Measurements from ENCODE around the gene RRP7A.
"Not testable (repeated sequence)": the region's sequence is repeated elsewhere in the genome, so short reads cannot be mapped to it uniquely, and the experiment has no call there.

Gene RRP7A

DNA sequence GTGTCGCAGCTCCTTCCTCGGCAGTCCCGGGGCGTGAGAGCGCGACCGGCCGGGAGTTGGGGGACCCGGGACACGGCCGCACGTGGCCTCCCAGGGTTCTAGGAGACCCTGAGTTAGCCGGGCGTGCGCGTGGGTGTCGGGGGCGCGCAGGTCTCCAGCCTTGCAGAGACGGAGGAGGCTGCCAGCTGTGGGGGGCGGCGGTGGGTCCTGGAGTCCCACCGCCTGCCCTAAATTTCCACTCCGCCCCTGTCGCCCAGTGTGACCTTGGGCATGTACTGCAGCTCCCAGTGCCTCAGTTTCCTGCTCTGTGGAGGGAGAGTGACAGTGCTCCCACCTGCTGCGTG lies 18.8 kb downstream of the RRP7A start:
- TF ChIP-seq JUND (IDR thresholded peaks at IDR 0.05; ENCODE audit: low read depth), result no peak
- in situ Hi-C loops (cut with HindIII; ENCODE audit: low pct_unique_long_range_greater_than_20kb, low sequenced_read_pairs), result no loop called here
- DNase-seq (ENCODE audit: low read depth in 1 of 2, low spot score in 1 of 2), result no peak

- in situ Hi-C loops (cut with HindIII; ENCODE audit: low pct_unique_long_range_greater_than_20kb, low sequenced_read_pairs), result no loop called here
- no peak for TF ChIP-seq JUND (IDR thresholded peaks at IDR 0.05; ENCODE audit: low read depth)
- peak; percentile 88 to 91 for DNase-seq (ENCODE audit: low read depth in 1 of 2, low spot score in 1 of 2)
Measured at GRCh38 chr22:42500161-42500835, 19.3 kb downstream of the RRP7A start.

GRCh38 chr22:42499773-42500160 lies 19.8 kb downstream of the RRP7A start:
- DNase-seq (ENCODE audit: low read depth in 1 of 2, low spot score in 1 of 2); in situ Hi-C loops (cut with HindIII; ENCODE audit: low pct_unique_long_range_greater_than_20kb, low sequenced_read_pairs): not testable (repeated sequence)

DNA sequence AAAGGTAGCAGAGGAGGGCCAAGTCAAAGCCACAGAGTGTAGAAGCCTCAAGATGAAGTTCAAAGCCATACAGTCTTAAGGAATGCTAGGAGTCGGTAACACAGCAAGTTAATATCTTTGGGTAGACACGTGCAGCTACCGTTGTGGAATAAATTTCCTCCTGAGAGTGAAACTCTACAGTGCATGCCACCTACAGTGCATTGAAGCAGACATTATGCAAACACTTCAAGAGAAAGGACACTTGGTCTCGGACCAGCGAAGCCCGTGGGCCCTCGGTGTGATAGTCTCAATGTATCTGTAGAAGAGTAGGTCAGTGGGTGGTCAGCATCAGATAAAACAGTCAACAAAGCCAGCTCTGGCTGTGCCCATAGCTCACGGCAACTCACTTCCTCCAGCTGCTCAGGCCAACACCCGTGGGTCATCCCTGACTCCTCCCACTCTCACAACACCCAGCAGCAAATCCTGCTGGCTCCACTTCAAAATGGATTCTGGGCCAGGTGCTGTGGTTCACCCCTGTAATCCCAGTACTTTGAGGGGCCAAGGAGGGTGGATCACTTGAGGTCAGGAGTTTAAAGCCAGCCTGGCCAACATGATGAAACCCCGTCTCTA lies 24.0 kb downstream of the RRP7A start:
- in situ Hi-C loops (cut with HindIII; ENCODE audit: low pct_unique_long_range_greater_than_20kb, low sequenced_read_pairs), result not testable (repeated sequence)
- DNase-seq (ENCODE audit: low read depth in 1 of 2, low spot score in 1 of 2), result peak in 1 of 2 experiments; percentile 48

DNA sequence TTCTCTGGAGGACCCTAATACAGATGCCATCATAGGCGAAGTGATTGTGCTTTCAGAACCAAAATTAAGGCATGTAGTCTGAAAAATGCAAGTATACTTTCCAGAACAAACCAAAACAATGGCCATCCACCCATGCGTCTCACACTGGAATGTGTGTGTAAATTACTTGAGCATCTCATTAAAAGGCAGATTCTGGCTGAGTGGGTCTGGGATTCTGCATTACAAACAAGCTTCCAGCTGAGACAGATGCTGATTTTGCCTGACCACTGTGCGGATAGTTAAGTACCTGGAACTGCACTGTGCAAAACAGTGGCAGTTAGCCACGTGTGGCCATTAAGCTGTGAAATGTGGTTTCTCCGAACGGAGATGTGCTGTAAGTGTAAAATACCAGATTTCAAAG lies 26.2 kb downstream of the RRP7A start:
- DNase-seq (ENCODE audit: low read depth in 1 of 2, low spot score in 1 of 2), result no peak
- TF ChIP-seq JUND (IDR thresholded peaks at IDR 0.05; ENCODE audit: low read depth), result no peak
- in situ Hi-C loops (cut with HindIII; ENCODE audit: low pct_unique_long_range_greater_than_20kb, low sequenced_read_pairs), result no loop called here

- in situ Hi-C loops (cut with HindIII; ENCODE audit: low pct_unique_long_range_greater_than_20kb, low sequenced_read_pairs), result no loop called here
- no peak for TF ChIP-seq JUND (IDR thresholded peaks at IDR 0.05; ENCODE audit: low read depth)
- DNase-seq (ENCODE audit: low read depth in 1 of 2, low spot score in 1 of 2), result no peak
Measured at GRCh38 chr22:42492323-42492690, 27.3 kb downstream of the RRP7A start.

- no peak for TF ChIP-seq JUND (IDR thresholded peaks at IDR 0.05; ENCODE audit: low read depth)
- no peak for DNase-seq (ENCODE audit: low read depth in 1 of 2, low spot score in 1 of 2)
- in situ Hi-C loops (cut with HindIII; ENCODE audit: low pct_unique_long_range_greater_than_20kb, low sequenced_read_pairs), result no loop called here
Measured at GRCh38 chr22:42490243-42490832, 29.3 kb downstream of the RRP7A start.

DNA sequence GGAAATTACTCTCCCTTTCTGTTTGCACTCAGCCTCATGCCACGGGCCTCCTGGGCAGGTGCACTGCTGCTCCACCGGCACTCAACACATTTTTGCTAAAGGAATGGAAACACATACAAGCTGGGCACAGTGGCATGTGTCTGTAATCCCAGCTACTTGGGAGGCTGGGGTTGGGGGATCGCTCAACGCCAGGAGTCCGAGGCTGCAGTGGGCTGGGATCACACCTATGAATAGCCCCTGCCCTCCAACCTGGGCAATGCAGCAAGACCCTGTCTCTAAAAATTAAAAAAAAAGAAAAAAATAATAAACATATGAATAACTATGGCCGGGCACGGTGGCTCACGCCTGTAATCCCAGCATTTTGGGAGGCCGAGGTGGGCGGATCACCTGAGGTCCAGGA lies 30.6 kb downstream of the RRP7A start:
- TF ChIP-seq JUND (IDR thresholded peaks at IDR 0.05; ENCODE audit: low read depth), result no peak
- DNase-seq (ENCODE audit: low read depth in 1 of 2, low spot score in 1 of 2), result no peak
- in situ Hi-C loops (cut with HindIII; ENCODE audit: low pct_unique_long_range_greater_than_20kb, low sequenced_read_pairs), result no loop called here

DNA sequence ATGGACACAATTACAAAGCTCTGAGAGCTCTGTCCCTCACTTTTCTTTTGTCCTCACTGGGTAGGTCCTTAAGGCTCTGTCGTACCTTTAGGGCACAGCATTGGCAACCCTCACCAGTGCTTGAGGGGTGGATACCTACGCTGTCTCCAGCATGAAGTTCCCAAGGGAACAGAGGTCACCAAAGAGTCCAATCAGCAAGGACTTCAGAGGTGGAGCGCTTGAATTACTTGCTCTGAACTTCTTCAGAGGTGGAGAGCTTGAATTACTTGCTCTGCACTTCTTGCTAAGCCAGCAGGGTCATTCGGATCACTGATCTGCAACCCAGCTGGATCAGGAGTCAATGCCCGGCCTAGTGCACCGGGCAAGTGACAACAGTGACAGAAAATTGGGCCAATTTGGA lies 35.1 kb downstream of the RRP7A start:
- in situ Hi-C loops (cut with HindIII; ENCODE audit: low pct_unique_long_range_greater_than_20kb, low sequenced_read_pairs), result no loop called here
- TF ChIP-seq JUND (IDR thresholded peaks at IDR 0.05; ENCODE audit: low read depth), result no peak
- no peak for DNase-seq (ENCODE audit: low read depth in 1 of 2, low spot score in 1 of 2)

- DNase-seq (ENCODE audit: low read depth in 1 of 2, low spot score in 1 of 2); in situ Hi-C loops (cut with HindIII; ENCODE audit: low pct_unique_long_range_greater_than_20kb, low sequenced_read_pairs): not testable (repeated sequence)
Measured at GRCh38 chr22:42483610-42484223, 35.9 kb downstream of the RRP7A start.

- TF ChIP-seq JUND (IDR thresholded peaks at IDR 0.05; ENCODE audit: low read depth), result no peak
- in situ Hi-C loops (cut with HindIII; ENCODE audit: low pct_unique_long_range_greater_than_20kb, low sequenced_read_pairs), result no loop called here
Measured at GRCh38 chr22:42475122-42475521, 44.5 kb downstream of the RRP7A start.

DNA sequence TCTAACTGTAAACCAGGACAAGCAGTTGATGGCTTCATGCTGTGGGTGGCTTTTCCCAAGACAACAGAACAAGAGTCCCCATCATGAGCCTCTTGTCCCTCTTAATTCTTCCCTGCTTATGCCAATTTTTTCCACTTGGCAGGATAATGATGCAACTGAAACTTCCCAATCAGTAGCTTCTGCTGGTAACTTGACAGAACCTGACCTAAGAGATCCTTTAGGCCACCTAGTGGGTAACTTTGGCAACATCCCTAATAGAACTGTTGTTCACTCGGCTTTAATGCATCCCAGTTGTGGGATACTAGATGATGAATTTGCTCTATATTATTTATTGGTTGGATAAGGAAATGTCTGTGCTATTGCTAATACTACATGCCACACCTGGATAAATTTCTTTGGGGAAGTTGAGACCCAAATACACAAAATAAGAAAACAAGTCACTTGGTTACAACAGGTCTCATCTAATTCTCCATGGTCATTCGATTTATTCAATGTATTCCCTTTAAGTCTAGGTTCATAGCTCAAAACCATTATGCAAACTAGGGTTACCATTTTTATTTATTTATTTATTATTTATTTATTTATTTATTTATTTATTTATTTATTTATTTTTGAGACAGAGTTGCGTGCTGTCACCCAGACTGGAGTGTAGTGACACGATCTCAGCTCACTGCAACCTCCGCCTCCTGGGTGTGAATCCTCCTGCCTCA lies 46.0 kb downstream of the RRP7A start:
- peak; percentile 12 to 64 for DNase-seq (ENCODE audit: low read depth in 1 of 2, low spot score in 1 of 2)
- TF ChIP-seq JUND (IDR thresholded peaks at IDR 0.05; ENCODE audit: low read depth), result no peak
- in situ Hi-C loops (cut with HindIII; ENCODE audit: low pct_unique_long_range_greater_than_20kb, low sequenced_read_pairs), result no loop called here

More at GRCh38 chr22:42475122-42475521, 44.5 kb downstream of the RRP7A start:
- no peak for DNase-seq (ENCODE audit: low read depth in 1 of 2, low spot score in 1 of 2)

DNA sequence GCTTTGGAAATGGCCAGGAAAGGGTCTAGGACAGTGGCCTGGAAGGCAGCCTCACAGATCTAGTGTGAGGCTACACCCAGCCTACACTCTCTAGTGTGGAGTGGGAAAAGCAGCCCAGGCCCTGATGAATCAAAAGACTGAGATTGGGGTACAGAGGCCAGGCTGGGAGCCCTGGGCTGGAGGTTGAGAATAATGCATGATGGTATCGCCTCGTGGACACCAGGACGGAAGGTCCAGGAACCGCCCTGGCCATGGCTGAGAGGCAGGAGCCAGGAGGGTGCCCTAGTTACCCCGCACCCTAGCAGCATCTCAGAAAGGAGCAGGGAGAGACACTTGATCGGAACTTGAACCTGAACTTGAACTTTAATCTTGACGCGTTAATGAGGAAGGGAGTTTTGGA lies 46.9 kb downstream of the RRP7A start:
- no peak for DNase-seq (ENCODE audit: low read depth in 1 of 2, low spot score in 1 of 2)
- TF ChIP-seq JUND (IDR thresholded peaks at IDR 0.05; ENCODE audit: low read depth), result no peak
- in situ Hi-C loops (cut with HindIII; ENCODE audit: low pct_unique_long_range_greater_than_20kb, low sequenced_read_pairs), result no loop called here

Measured in T47D (cell line).